Activated CD8-positive, alpha-beta memory T cell treated with anti-CD3 and anti-CD28 coated beads for 36 hours (primary cell): ENCODE results near the gene SCNN1G. TPM values are rescaled to one million over a fixed set of nuclear protein-coding genes. Genes with fewer than 3 reads are reported as not detected.
"Not testable (repeated sequence)": the region's sequence is repeated elsewhere in the genome, so short reads cannot be mapped to it uniquely, and the experiment has no call there.

Source experiments
- CTCF ChIA-PET: fragments of 350-600 bp; sonication (Branson Sonifier 250); formaldehyde crosslinking; loops from one replicate; lab custom pipeline; 2021; ENCODE audit warnings: antibody characterized with exemption; lab: Charles Lee
- POLR2A ChIA-PET: fragments of 350-600 bp; sonication (Branson Sonifier 250); formaldehyde crosslinking; loops from one replicate; lab custom pipeline; 2021; ENCODE audit warnings: antibody characterized with exemption; lab: Charles Lee
- total RNA-seq, 2 experiments: library from RNA; stranded (reverse); gene quantifications; one replicate each; pipeline ENCODE4 v1.2.3, GENCODE V29; 2021

Gene SCNN1G, protein sequence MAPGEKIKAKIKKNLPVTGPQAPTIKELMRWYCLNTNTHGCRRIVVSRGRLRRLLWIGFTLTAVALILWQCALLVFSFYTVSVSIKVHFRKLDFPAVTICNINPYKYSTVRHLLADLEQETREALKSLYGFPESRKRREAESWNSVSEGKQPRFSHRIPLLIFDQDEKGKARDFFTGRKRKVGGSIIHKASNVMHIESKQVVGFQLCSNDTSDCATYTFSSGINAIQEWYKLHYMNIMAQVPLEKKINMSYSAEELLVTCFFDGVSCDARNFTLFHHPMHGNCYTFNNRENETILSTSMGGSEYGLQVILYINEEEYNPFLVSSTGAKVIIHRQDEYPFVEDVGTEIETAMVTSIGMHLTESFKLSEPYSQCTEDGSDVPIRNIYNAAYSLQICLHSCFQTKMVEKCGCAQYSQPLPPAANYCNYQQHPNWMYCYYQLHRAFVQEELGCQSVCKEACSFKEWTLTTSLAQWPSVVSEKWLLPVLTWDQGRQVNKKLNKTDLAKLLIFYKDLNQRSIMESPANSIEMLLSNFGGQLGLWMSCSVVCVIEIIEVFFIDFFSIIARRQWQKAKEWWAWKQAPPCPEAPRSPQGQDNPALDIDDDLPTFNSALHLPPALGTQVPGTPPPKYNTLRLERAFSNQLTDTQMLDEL
- not detected for total RNA-seq

DNA sequence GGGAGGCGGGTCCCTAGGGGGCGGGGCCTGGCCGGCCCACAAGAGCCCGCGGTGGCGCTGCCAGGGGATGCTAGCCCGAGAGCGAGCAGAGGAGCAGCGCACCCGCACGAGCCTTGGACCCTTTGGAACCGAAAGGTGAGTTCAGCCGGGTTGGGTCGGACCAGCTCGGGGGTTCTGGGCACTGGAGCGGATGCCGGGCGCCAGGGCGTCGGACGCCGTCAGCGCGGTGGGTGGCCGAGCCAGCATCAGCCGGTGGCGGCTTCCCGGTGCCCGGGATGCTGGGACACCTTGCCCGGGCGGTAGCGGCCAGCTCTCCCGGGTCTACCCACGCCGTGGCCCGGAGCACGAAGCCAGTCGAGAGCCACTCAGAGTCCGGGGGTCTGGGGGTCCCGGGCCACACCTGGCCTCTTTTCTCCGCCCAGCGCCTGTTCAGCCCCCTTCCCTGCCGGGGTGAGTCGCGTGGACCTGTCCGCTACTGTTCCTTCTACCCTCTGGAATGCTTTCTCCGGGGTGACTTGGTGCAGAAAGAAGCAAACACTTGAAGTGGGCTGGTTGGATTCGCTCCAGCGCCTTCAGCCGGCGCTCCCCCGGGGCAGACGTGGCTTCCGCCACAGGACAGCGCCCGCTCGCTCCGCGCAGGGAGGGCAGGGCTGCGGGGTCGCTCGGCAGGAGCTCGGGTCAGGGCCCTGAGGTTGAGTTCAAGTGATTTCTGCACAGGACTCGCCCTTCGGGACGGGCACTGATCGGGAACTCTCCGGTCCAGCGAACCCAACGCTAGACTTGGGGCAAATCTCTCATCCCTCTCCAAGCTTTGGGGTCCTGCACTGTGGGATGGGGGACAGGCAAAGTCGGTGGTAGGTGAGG is at the start of gene SCNN1G:
SCNN1G (plus strand) TSS at position 67 of the 864 bp plus-strand sequence. CDS start 3,527 bp downstream, outside the sequence.
- POLR2A ChIA-PET, result no interaction called here
- CTCF ChIA-PET, result interaction anchor here (0.8 to 2.4 kb wide), 6 partner anchors 8 to 253 kb away, joined by 3 to 13 read pairs (median 4); no protein-coding TSS in a partner anchor

DNA sequence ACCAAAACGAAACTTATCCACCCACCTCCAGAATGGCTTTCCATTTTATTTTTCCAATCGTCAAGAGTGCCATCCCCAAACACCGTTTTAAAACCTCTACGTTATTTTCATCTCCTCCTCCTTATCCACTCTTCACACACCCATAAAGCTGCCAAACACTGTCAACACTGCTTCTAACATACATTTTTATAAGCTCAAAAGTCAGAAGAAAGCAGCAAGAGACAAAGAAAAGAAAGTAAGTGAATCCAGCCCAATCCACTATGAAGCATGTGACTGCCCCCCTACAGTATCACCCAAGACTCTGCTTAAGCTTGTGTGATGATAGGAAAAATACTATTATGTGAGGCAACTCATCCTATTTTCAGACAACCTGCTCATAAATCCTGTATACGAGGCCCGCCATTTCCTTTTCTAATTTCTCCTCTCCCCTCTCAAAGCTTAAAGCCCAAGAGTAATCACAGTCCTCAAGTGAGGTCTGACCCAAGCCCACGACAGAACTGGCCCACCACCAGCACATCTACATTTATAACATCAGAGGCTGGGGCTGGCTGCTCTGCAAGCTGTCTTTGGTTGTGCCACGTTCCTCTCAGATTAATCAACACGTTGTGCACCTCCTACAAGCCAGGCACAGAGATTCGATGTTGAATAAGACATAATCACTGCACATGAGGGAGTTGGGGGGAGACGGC is 49.6 kb upstream of the SCNN1G start:
- ChIA-PET CTCF (interaction anchor here (0.6 to 1.3 kb wide), 2 partner anchors 24 to 1144 kb away, joined by 3 read pairs; no protein-coding TSS in a partner anchor), POLR2A (no interaction called here)

DNA sequence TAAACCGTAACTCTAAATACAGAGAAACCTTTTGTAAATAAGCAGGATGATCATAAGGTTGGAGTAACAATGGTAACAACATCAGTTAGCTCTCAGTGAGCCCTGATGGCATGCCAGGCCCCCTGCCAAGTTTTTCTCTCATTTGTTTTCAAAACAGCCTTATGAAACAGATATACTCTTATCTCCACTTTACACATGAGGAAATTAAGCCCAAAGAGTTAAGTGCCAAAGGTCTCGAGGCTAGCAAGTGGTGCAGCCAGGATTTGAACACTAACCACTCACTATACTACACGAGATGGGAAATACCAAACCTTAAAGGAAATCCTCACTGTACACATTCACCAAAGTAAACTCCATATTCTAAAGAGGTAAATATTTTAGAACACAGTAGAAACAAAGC is 48.3 kb upstream of the SCNN1G start:
- CTCF ChIA-PET, result no interaction called here
- POLR2A ChIA-PET, result no interaction called here

DNA sequence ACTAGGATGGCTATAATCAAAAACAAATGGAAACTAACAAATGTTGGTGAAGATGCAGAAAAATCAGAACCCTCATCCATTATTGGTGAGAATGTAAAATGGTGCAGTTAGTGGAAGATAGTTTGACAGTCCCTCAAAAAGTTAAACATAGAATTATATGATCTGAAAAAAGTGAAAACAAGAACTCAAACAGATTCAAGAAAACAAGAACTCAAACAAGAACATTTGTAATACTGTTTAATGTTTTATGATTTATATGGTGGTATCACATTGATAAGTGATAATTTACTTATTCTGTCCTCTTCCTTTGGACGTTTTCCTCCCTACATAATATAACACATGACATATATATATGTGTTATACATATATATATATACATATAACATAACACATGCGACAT is 45.3 kb upstream of the SCNN1G start:
- CTCF ChIA-PET, result no interaction called here
- POLR2A ChIA-PET, result no interaction called here

DNA sequence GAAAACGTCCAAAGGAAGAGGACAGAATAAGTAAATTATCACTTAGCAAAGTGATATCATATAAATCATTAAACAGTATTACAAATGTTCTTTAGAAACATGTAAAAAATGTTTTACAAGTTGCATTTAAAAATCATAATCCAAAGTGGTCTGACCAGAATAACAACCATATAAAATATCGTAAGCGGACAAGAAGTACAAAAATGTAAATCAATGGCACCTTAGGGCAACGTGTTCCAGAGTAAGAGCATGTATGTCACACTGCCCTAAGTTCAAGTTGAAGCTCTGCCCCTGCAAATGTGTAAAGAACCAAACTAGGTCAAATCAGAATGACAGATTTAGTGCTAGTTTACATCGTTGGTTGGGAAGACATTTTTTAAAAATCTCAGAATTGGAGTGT is 44.7 kb upstream of the SCNN1G start:
- POLR2A ChIA-PET, result no interaction called here
- CTCF ChIA-PET, result no interaction called here

DNA sequence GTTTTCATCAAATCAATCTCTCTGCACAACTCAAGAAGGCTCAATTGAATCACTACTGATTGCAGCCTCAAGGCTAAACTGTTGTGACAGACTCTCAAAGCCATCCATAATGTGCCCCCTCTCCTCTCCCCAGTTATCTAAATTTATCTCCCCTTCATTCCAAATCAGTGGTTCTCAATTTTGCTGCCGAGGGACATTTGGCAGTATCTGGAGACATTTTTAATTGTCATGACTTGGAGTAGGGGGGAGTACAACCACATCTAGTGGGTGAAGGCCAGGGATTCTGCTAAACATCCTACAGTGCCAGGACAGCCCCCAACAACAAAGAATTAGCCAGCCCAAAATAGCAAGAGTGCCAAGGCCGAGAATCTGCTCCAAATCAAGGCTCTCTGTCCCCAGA is 42.4 kb upstream of the SCNN1G start:
- ChIA-PET POLR2A (no interaction called here), CTCF (no interaction called here)

DNA sequence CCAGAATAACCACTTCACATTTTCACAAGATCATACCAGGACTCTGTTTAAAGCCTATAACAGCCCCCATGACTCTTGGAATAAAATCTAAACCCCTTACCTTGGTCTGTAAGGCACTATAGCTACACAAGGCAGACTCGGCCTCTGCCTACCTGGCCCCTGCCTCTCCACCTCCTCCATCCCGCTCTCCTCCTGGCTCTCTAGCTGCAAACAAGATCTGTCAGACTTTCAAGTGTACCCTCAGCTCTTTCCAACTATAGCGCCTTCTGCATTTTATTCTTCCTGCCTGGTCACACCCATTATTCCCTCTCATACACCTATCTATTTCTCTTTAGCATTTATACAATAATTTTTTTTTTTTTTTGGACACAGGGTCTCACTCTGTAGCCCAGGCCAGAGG is 41.5 kb upstream of the SCNN1G start:
- CTCF ChIA-PET, result no interaction called here
- POLR2A ChIA-PET, result no interaction called here

DNA sequence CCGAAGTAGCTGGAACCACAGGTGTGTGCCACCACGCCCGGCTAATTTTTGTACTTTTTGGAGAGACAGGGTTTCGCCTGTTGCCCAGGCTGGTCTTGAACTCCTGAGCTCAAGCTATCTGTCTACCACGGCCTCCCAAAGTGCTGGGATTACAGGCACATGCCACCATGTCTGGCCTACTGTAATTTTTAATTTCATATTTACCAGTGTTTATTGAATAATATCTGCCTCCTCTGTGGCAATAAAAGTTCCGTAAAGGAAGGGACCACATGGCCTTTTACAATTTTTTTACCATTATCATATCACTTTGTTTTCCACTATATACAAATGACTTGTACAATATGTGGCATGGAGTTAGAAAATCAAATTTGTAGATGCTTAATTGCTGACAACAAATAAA is 41.0 kb upstream of the SCNN1G start:
- POLR2A ChIA-PET, result no interaction called here

DNA sequence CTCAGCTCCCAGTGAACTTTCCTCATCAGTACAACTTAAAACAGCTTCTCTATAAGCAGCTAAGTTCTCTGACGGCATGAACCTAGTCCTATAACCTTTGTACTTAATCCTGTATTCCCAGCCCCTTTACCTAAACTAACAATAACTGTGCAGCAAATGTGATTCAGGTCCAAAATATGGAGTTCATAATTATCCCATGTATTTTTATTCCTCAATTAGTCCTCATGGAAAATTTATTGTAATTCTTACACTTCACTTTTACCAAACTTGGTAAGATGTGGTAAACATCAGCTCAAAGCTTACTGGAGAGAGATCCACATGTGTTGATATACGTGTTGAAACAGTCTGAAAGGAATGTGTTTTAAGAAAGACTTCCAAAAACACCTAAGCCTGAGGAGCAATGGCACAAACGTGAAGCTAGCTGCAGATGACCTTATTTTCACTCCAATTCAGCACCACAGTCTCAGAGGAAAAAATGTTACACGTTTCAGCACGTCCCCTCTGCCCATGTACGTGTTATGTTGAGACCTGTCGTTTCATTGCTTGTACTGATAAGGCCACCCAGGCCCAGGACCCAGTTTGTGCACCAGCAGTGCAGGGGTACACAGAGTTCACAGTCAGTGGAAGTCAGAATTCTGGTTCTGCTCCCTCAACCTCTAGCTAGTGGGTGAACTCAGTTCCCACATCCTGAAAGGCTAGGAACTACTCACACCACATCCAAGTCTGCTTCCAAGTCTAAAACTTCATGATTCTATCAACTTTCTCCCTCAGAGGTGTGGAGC is 40.4 kb upstream of the SCNN1G start:
- ChIA-PET CTCF (no interaction called here), POLR2A (no interaction called here)

More for the DNA sequence above, 41.0 kb upstream of the SCNN1G start:
- CTCF ChIA-PET, result no interaction called here

DNA sequence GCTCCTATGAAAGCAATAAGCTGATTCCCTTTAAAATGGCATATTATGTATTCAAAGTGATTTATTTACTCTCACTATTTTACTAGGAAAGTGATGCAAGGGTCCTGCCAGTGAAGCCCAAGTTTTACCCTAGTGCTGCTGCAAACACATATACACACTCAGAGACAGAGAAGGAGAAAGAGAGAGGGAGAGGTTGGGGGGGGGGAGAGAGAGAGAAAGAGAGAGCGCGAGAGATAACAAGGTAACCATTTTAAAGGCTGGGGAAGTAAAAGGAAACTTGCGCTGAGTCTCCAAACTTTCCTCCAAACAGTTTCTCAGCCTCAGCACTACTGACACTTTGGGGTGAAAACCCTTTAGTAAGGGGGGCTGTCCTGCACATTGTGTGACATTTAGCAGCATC is 39.2 kb upstream of the SCNN1G start:
- ChIA-PET CTCF (no interaction called here), POLR2A (interaction anchor here (0.7 kb wide), 1 partner anchor 1963 kb away, joined by 5 read pairs; no protein-coding TSS in a partner anchor)

DNA sequence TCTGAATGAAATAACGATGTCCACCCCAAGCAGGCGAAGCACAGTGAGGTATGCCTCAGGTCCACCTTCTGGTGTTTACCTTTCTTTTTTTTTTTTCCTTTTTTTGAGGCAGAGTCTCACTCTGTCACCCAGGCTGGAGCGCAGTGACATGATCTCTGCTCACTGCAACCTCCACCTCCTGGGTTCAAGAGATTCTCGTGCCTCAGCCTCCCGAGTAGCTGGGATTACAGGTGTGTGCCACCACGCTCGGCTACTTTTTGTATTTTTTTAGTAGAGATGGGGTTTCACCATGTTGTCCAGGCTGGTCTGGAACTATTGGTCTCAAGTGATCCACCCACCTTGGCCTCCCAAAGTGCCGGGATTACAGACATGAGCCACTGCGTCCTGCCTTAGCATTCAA is 38.2 kb upstream of the SCNN1G start:
- POLR2A ChIA-PET, CTCF ChIA-PET: not testable (repeated sequence)

DNA sequence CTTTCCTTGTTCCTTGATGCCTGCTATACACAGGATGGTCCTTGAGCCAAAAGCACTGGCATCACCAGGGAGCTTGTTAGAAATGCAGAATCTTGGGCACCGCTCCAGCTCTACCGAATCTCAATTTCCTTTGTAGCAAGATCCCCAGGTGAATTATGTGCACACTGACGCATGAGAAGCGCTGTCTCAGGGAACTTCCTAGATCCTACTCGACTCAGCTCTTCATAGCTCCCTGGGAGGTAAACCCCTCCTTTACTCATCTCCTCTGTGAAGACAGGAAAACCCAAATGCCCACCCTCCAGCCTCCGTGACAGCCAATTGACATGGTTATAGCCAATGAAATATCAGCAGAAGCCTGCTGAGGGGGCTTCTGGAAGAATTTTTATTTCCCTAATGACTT is 37.4 kb upstream of the SCNN1G start:
- CTCF ChIA-PET, result no interaction called here
- POLR2A ChIA-PET, result no interaction called here

DNA sequence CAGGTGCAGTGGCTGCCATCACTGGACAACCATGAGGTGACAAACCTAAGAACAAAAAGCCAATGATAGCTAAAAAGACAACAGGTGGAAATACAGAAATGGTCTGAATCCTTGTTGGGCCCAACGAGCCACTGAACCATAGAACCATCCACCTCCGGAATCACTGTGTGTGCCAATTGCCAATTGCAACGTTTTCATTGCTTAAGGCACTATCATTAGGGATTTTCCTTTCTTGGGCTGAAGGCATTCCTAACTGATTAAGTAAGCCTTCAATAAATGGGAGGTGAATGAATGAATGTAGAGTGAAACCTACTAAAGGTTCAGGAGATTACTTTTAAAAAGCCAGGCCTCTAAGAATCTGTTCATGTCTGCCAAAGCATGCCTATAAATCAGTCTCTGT is 36.9 kb upstream of the SCNN1G start:
- POLR2A ChIA-PET, result no interaction called here
- CTCF ChIA-PET, result no interaction called here

DNA sequence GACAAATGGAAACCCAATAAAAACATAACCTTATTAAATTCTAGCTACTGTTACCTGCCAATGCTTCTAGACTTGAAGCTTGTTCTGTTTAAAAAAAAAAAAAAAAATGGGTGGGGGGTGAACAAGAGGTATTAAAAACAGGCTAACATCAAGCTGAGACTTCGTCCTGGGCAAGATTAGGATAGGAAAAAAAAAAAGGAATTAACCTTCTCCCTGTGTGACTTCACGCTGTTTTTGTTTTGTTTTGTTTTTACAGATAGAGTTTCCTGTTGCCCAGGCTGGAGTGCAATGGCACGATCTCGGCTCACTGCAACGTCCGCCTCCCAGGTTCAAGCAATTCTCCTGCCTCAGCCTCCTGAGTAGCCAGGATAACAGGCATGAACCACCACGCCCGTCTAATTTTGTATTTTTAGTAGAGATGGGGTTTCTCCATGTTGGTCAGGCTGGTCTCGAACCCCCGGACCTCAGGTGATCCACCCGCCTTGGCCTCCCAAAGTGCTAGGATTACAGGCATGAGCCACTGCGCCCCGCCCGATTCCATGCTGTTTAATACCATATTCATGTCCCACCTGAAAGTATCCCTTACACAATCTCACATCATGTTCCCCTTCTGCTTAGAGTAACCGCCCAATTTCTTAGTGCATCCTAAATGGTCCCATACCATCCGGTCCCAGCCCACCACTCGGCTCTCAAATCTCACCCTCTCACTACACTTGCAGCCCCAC is 35.5 kb upstream of the SCNN1G start:
- POLR2A ChIA-PET, result no interaction called here
- CTCF ChIA-PET, result interaction anchor here (0.7 kb wide), 1 partner anchor 467 kb away, joined by 6 read pairs; no protein-coding TSS in a partner anchor

DNA sequence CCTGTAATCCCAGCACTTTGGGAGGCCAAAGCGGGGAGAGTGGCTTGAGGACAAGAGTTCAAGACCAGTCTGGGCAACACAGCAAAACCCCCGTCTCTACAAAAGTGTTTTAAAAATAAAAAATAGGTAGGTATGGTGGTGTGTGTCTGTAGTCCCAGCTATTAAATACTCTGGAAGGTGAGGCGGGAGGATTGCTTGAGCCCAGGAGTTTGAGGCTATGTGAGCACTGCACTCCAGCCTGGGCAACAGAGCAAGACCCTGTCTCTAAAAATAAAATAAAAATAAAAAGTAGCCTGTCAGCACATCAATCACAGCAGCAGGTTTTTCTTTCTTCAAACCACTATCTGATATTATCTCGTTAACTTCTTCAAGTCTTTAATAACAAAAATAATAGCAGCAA is 34.9 kb upstream of the SCNN1G start:
- ChIA-PET CTCF (no interaction called here), POLR2A (no interaction called here)

DNA sequence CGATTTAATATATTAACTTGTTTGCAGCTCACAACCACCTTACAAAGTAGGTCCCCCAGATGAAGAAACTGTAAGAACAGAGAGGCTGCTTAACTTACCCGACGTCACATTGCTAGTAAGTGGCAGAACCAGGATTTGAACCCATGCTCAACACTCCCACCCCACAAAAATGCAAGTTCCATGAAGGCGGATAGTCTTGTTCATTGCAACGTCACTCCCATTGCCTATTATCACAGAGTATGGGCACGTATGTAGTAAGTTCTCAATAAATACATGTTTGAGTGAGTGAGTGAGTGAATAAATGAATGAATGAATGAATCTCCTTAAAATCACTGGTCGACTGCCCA is 34.4 kb upstream of the SCNN1G start:
- ChIA-PET POLR2A (no interaction called here), CTCF (no interaction called here)

DNA sequence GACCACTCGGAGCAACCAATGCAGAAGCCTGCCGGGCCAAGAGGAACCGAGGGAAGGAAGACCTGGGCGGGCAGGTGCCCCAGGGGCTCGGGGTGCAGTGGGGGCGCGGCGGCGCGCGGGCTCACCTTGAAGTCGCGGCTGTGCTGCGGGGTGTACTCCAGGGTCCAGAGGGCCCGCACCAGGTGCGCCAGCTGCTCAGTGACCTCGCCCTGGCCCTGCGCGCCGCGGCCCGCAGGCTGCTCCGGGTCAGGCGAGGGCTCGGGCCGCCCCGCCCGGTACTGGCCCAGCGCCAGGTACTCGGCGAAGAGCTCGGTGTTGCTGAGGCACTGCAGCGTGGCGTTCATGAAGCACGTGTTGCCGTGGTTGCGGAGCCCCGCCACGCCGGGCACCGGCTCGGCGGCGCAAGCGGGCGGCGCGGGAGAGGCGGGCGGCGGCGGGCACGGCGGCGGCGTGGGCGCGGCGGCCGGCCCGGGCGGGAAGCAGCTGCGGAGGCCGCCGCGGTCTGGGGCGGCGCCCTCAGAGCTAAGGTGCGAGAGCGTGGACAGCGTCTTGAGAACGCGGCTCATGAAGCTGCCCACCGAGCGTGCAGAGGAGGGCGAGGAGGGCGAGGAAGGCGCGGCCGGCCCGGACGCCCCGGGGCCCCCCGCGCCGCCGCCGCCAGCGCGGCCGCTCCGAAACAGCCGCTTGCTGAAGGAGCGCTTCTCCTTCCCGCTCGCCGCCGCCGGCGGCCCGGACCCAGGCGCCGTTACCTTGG is 33.9 kb upstream of the SCNN1G start:
- POLR2A ChIA-PET, result no interaction called here
- CTCF ChIA-PET, result no interaction called here
